Naive thymus-derived CD8-positive, alpha-beta T cell (primary cell): ENCODE data around the gene ZBTB47. TPM values are rescaled to one million over a fixed set of nuclear protein-coding genes. Genes with fewer than 3 reads are reported as not detected.
A peak's percentile ranks its signal among the peaks of the same experiment; 100 is the strongest.

Experiments used
- ATAC-seq, 2 donors: fragments of 150-1000 bp; cut with Tn5 transposase in 1 of 2; sonication (Bioruptor Pico), chemical (Tn5 transposase) in 1 of 2; 1 replicate in 1 of 2; 2 replicates in 1 of 2; pipeline ENCODE4 v1.10.0; 2021; ENCODE audit warnings: mild to moderate bottlenecking in 2 of 2, moderate library complexity in 2 of 2
- POLR2A ChIA-PET: fragments of 350-600 bp; sonication (Branson Sonifier 250); formaldehyde crosslinking; loops from one replicate; lab custom pipeline; 2021; ENCODE audit warnings: antibody characterized with exemption; lab: Charles Lee
- DNase-seq, 10 donors: peaks; one replicate each; pipeline versions ENCODE4 v3.0.0 to v3.0.0-alpha.2; 2020 to 2022
- H3K27ac Mint-ChIP-seq, 10 donors: one replicate each; pipeline ENCODE4 v1.8.0; 2020 to 2022; ENCODE audit warnings: mild to moderate bottlenecking in 10 of 10, mixed read lengths in 10 of 10, moderate library complexity in 4 of 10, inconsistent platforms in 1 of 10
- H3K27me3 Mint-ChIP-seq, 5 donors: one replicate each; pipeline ENCODE4 v1.8.0; 2021 to 2022; ENCODE audit warnings: mixed read lengths in 5 of 5
- H3K36me3 Mint-ChIP-seq, 3 donors: one replicate each; pipeline ENCODE4 v1.8.0; 2020 to 2022; ENCODE audit warnings: mixed read lengths in 3 of 3, mild to moderate bottlenecking in 2 of 3, inconsistent platforms in 1 of 3
- H3K4me1 Mint-ChIP-seq, 4 donors: one replicate each; pipeline ENCODE4 v1.8.0; 2021 to 2022; ENCODE audit warnings: mixed read lengths in 4 of 4
- H3K4me3 Mint-ChIP-seq, 10 donors: one replicate each; pipeline ENCODE4 v1.8.0; 2020 to 2022; ENCODE audit warnings: mild to moderate bottlenecking in 10 of 10, mixed read lengths in 10 of 10, moderate library complexity in 6 of 10, inconsistent platforms in 1 of 10
- H3K9me3 Mint-ChIP-seq, 9 donors: one replicate each; pipeline ENCODE4 v1.8.0; 2020 to 2022; ENCODE audit warnings: mixed read lengths in 9 of 9, mild to moderate bottlenecking in 3 of 9, inconsistent platforms in 1 of 9, moderate library complexity in 1 of 9
- polyA plus RNA-seq, 3 donors: library from polyadenylated mRNA; unstranded; fragments of 300-500 nt; fragmentation: Illumina TruSeq; gene quantifications; one replicate each; pipeline ENCODE4 v1.2.3, GENCODE V29; 2021
- total RNA-seq, 8 experiments: library from RNA in 2 of 8; stranded (reverse) in 2 of 8; gene quantifications; one replicate each; pipeline ENCODE4 v1.2.3 and lab custom pipeline; 2021 to 2026

The ZBTB47 gene
- total and polyA plus RNA-seq, 5 experiments from 2014 or later: 0.23 to 0.41 TPM; not detected in 3

DNA sequence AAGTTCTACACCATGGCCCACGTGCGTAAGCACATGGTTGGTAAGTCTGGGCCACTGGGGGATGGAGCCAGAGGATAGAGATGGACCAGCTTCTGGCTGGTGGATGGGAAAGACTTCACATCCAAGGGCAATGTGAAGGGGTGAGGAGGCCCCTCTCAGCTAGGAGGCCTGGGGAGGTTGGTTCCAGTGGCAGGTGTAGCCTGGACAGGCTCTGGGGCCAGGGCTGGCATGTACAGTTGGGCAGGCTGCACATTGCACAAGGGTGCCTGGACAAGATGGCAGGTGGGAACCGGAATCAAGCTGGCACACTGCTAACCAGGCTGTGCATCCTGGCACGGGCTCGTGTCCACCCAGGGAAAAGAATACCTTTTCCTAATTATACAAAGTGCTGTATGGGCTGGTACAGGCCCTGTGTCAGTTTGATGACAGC is 8.1 kb downstream of the ZBTB47 start:
- no peak for DNase-seq
- POLR2A ChIA-PET: no interaction called here
- no peak overlapping the region for H3K4me3 Mint-ChIP-seq
- H3K36me3 Mint-ChIP-seq: no peaks in the 10 kb centered on the region
- ATAC-seq: no peak
- H3K9me3 Mint-ChIP-seq: no peaks in the 10 kb centered on the region
- H3K27me3 Mint-ChIP-seq: no peaks in the 10 kb centered on the region
- no peak overlapping the region for H3K27ac Mint-ChIP-seq
- H3K4me1 Mint-ChIP-seq: peaks cover 0 to 3% (median under 1%) of the 10 kb centered on the region in 4 donors

DNA sequence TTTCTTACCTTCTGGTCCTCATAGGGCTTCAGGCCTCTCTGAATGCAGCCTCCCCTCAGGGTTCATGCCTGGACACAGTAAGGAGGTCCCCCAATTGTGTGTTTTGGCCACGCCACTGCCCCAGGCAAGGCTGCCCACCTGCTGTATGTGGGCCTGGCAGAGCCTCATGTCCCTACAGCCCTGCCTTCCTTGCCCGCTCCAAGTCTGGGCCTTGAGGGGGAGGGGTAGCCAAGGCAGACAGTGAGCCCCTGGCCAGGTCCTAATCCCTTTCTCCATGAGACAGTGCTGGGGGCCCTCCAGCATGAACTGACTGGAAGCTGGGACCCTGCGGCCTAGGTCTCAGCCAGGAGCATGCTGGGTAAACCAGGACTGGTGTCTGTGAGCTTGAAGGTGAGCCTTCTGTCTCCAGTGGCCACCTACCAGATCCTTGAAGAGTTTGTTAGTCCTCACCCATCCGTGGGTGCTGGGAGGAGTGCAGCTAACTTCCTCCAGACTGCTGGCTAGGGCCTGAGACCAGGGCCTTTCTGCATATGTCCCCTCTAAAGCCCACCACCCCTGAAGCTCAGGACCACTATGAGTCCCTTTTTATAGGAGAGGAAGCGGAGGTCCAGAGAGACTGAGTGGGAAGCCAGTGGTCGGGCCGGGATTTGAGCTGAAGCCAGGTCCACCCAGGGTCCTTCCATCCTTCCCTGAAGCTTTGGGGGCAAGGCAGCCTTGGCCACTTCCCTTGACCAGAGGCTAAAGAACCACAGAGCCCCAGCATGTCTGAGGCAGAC is 8.7 kb downstream of the ZBTB47 start:
- Mint-ChIP-seq H3K36me3 (no peaks in the 10 kb centered on the region), H3K9me3 (no peaks in the 10 kb centered on the region), H3K4me3 (no peak overlapping the region), H3K27me3 (no peaks in the 10 kb centered on the region), H3K4me1 (peaks cover 0 to 3% (median under 1%) of the 10 kb centered on the region in 4 donors), H3K27ac (no peak overlapping the region)
- DNase-seq (no peak), ATAC-seq (no peak)
- POLR2A ChIA-PET: no interaction called here

- ATAC-seq (no peak), DNase-seq (no peak)
- no peak overlapping the region for H3K27ac Mint-ChIP-seq
- no peak overlapping the region for H3K4me3 Mint-ChIP-seq
- peaks cover 0 to 2% (median 0%) of the 10 kb centered on the region in 9 donors for H3K9me3 Mint-ChIP-seq
- H3K36me3 Mint-ChIP-seq: no peaks in the 10 kb centered on the region
- peaks cover 0 to 1% (median 0%) of the 10 kb centered on the region in 5 donors for H3K27me3 Mint-ChIP-seq
- POLR2A ChIA-PET: interaction anchor here (1.1 kb wide), 1 partner anchor 9 kb away, joined by 4 read pairs; no protein-coding TSS in a partner anchor
- H3K4me1 Mint-ChIP-seq: peaks cover 0 to 3% (median under 1%) of the 10 kb centered on the region in 4 donors
Measured at GRCh38 chr3:42662813-42663535, 9.5 kb downstream of the ZBTB47 start.

GRCh38 chr3:42663581-42664437 is 10.3 kb downstream of the ZBTB47 start:
- H3K27ac Mint-ChIP-seq: peak overlapping the region in 1 of 10 donors; percentile 40
- peaks cover 0 to 2% (median 0%) of the 10 kb centered on the region in 9 donors for H3K9me3 Mint-ChIP-seq
- no peaks in the 10 kb centered on the region for H3K36me3 Mint-ChIP-seq
- peaks cover 0 to 3% (median under 1%) of the 10 kb centered on the region in 4 donors for H3K4me1 Mint-ChIP-seq
- H3K4me3 Mint-ChIP-seq: no peak overlapping the region
- DNase-seq: no peak
- POLR2A ChIA-PET: interaction anchor here (1.1 kb wide), 1 partner anchor 10 kb away, joined by 4 read pairs; no protein-coding TSS in a partner anchor
- ATAC-seq: no peak
- peaks cover 0 to 1% (median 0%) of the 10 kb centered on the region in 5 donors for H3K27me3 Mint-ChIP-seq

DNA sequence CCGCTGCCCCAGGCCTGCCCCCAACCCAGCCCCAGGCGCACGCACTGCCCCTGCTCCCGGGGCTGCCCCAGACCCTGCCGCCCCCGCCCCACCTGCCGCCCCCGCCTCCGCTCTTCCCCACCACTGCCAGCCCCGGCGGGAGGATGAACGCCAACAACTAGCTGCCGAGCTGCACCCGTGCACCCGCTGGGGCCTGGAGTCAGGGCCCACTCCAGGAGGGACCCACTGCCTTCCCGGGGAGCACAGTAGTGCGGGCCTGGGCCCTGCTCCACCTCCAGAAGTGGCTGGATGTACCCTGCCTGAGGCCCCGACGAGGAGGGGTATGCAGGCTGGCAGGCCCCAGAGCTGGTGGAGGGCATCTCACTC is 10.9 kb downstream of the ZBTB47 start:
- POLR2A ChIA-PET: no interaction called here
- Mint-ChIP-seq H3K9me3 (peaks cover 0 to 2% (median 0%) of the 10 kb centered on the region in 9 donors), H3K4me1 (peaks cover 0 to 3% (median under 1%) of the 10 kb centered on the region in 4 donors)

DNA sequence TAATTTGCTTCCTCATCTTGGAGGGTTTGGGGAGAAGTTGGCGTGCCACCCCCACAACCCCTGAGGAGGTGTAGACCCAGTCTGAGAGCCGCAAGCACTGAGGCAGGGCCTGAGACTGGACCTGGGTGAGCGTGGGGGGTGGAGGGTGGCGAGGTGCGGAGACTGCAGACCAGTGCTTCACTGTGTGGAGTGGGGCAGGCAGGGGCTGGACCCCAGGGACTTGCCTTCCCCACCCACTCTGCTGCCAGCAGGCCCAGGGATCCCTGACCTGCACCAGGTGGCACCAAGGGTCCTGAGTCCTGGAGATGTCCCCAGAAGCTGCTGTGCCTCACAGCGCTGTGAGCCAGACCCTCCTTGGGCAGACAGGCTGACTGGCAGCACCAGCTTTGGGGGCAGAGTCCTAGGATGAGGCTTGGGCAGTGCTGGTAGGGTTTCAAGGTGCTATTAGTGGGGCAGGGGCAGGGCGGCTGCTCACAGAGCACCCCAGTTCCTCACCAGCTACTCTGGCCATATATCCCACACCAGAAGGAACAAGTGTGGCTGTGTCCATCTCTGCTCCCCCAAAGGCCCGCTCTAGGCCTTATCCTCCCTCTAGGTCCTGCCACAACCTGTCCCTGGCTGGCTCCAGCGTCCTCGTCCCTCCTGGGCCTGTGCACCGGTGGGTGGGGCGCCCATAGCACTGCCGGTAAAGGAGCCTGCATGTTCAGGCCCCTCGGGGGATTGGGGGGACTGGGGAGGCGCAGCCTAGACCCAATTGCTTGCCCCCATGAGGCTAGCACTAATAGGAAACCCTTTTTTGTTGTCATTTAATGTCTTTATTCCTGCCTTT is 11.8 kb downstream of the ZBTB47 start:
- POLR2A ChIA-PET: no interaction called here
- Mint-ChIP-seq H3K4me3 (no peak overlapping the region), H3K27ac (peak overlapping the region in 1 of 10 donors; percentile 49), H3K36me3 (no peaks in the 10 kb centered on the region), H3K4me1 (peaks cover 0 to 3% (median 0%) of the 10 kb centered on the region in 4 donors), H3K9me3 (peaks cover 0 to 2% (median 0%) of the 10 kb centered on the region in 9 donors), H3K27me3 (peaks cover 0 to 1% (median 0%) of the 10 kb centered on the region in 5 donors)
- ATAC-seq: no peak
- DNase-seq: no peak

More for the DNA sequence above, 10.9 kb downstream of the ZBTB47 start:
- Mint-ChIP-seq H3K4me3 (no peak overlapping the region), H3K27me3 (peaks cover 0 to 1% (median 0%) of the 10 kb centered on the region in 5 donors), H3K27ac (no peak overlapping the region), H3K36me3 (no peaks in the 10 kb centered on the region)
- DNase-seq (no peak), ATAC-seq (no peak)

DNA sequence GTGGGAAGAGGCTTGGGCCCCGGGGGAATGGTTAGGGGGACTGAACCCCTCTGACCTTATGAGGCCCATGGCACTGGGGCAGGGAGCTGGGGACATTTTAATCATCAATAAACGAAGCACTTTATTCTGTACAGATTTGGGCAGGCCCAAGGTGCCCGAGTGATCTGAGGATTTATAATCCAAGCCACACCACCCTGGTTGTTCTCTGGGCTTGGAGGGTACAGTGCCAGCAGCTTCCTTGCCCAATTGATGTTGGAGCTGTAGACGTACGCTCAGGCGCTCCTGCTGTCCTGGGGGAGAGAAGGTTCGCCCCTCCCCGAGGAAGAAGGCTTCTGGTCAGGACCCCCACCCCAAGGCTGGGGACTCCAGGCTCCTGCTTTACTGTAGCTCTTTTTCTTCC is 12.5 kb downstream of the ZBTB47 start:
- H3K4me1 Mint-ChIP-seq: peaks cover 0 to 3% (median 0%) of the 10 kb centered on the region in 4 donors
- peaks cover 0 to 1% (median 0%) of the 10 kb centered on the region in 5 donors for H3K27me3 Mint-ChIP-seq

DNA sequence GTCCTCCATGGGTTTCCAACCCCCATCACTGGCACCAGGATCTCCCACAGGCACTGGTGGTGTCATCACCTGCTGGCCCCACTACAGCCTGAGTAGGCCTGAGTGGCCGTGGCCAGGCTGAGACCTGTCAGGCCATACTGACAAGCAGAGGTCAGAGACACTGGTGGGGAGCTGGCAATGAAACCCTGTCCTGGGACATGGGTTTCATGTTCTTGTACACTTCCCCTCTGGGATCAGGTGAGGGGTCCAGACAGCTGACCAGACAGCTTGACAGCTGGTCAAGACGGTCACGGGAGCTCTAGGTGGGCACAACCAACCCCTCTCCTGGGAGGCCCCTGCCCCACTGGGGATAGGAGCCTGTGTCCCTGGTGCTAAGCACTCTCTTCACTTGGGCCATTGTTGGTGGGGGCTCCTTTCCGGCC is 13.1 kb downstream of the ZBTB47 start:
- POLR2A ChIA-PET: no interaction called here
- Mint-ChIP-seq H3K27me3 (peaks cover 0 to 1% (median 0%) of the 10 kb centered on the region in 5 donors), H3K4me3 (no peak overlapping the region), H3K27ac (no peak overlapping the region), H3K4me1 (peaks cover 0 to 3% (median 0%) of the 10 kb centered on the region in 4 donors), H3K36me3 (no peaks in the 10 kb centered on the region), H3K9me3 (peaks cover 0 to 4% (median 0%) of the 10 kb centered on the region in 9 donors)
- no peak for DNase-seq
- no peak for ATAC-seq

More for the DNA sequence above, 12.5 kb downstream of the ZBTB47 start:
- ATAC-seq: no peak
- POLR2A ChIA-PET: no interaction called here
- H3K9me3 Mint-ChIP-seq: peaks cover 0 to 4% (median 0%) of the 10 kb centered on the region in 9 donors
- H3K4me3 Mint-ChIP-seq: no peak overlapping the region
- H3K36me3 Mint-ChIP-seq: no peaks in the 10 kb centered on the region
- no peak for DNase-seq
- H3K27ac Mint-ChIP-seq: peak overlapping the region in 1 of 10 donors; percentile 84

DNA sequence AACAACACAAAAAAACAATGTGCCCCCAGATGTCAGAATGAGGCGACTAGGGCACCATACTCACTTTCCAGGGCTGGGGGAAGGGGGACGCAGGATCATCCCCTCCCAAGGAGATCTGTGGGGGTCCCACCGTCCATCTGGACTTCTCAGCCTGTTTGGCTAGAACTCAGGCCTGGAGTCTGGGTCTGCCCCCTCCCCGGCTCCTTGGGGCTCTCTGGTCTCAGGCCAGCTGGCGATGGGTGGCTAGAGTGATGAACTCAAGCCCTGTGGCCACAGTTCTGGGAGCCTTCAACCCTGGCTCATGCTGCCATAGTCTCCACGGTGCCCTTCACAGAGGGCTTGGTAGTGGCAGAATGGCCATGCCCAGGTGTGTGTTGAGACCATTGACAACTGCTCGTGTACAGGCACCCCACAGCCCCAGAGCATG is 13.6 kb downstream of the ZBTB47 start:
- POLR2A ChIA-PET: no interaction called here
- no peaks in the 10 kb centered on the region for H3K36me3 Mint-ChIP-seq
- DNase-seq (no peak), ATAC-seq (no peak)
- peaks cover 0 to 1% (median 0%) of the 10 kb centered on the region in 5 donors for H3K27me3 Mint-ChIP-seq
- no peak overlapping the region for H3K27ac Mint-ChIP-seq
- peaks cover 0 to 3% (median 0%) of the 10 kb centered on the region in 4 donors for H3K4me1 Mint-ChIP-seq
- H3K4me3 Mint-ChIP-seq: no peak overlapping the region
- peaks cover 0 to 7% (median 0%) of the 10 kb centered on the region in 9 donors for H3K9me3 Mint-ChIP-seq

DNA sequence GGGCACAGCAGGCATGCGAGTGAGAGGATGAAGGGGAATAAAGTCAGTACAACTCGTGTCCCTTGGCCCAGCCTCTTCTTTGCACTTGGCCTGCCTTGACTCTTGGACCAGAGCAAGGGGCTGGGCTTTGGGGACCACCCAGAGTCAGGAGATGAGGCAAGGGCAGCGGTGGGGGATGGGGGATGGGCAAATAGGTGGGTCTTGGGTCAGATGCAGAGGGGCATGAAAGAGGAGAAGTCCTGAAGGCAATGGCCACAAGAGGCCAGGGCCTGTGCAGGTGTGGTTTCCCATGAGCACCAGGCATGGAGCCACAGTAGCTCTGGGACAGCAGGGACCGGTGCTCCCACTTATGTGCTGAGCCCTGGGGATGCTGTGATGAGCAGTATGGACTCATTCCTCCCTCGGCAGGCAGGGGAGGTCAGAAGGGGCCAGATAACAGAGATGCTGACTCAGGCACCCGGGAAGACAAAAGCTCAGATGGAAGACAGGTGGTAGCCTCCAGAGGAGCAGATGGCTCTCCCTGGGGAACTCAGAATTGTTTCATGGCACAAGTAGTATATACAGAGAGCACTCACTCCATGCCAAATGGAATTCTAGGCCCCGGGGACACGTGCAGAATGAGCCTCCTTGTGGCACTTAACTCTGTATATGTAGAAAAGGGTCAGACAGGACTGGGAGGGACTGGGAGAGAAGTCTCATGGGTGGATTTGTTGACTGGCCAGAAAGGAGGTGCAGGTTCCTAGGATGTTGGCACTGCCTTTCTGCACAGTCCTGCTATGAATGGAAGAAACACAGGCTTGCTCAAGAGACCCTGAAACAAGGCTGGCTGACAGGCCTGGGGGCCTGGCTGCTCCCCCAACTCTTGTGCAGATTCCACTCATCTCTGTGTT is 14.3 kb downstream of the ZBTB47 start:
- Mint-ChIP-seq H3K27me3 (peaks cover 0 to 1% (median 0%) of the 10 kb centered on the region in 5 donors), H3K4me3 (no peak overlapping the region), H3K4me1 (peaks cover 0 to 3% (median 0%) of the 10 kb centered on the region in 4 donors), H3K27ac (no peak overlapping the region), H3K9me3 (peaks cover 0 to 13% (median 0%) of the 10 kb centered on the region in 9 donors), H3K36me3 (peaks cover 0 to 3% (median 0%) of the 10 kb centered on the region in 3 donors)
- DNase-seq (no peak), ATAC-seq (no peak)
- POLR2A ChIA-PET: interaction anchor here (0.5 kb wide), 1 partner anchor 38 kb away, joined by 3 read pairs; no protein-coding TSS in a partner anchor
